ENCODE measurements around the gene MUC5AC. TPM values are rescaled to one million over a fixed set of nuclear protein-coding genes. Genes with fewer than 3 reads are reported as not detected.

The MUC5AC gene
- total and polyA plus RNA-seq, 2 experiments from 2014 or later: not detected

- DNase-seq (ENCODE audit: low read depth in 1 of 2, low spot score in 1 of 2): no peak
These were observed 36.7 kb downstream of the MUC5AC start for GRCh38 chr11:1194231-1194976.

GRCh38 chr11:1194977-1195681 is 37.4 kb downstream of the MUC5AC start:
- no peak overlapping the region for H3K27ac ChIP-seq
- no peak for DNase-seq (ENCODE audit: low read depth in 1 of 2, low spot score in 1 of 2)

More at GRCh38 chr11:1194231-1194976, 36.7 kb downstream of the MUC5AC start:
- TF ChIP-seq CTCF (IDR thresholded peaks at IDR 0.05; ENCODE audit: low read depth, low read length): no peak
- Histone ChIP-seq H3K36me3 (no peaks in the 10 kb centered on the region), H3K4me3 (no peak overlapping the region), H3K4me1 (ENCODE audit: low read depth) (no peaks in the 10 kb centered on the region), H3K27me3 (no peaks in the 10 kb centered on the region), H3K9me3 (ENCODE audit: low read depth) (no peaks in the 10 kb centered on the region), H3K27ac (no peak overlapping the region)

GRCh38 chr11:1195682-1196515 is 38.1 kb downstream of the MUC5AC start:
- Histone ChIP-seq H3K27me3 (no peaks in the 10 kb centered on the region), H3K36me3 (no peaks in the 10 kb centered on the region), H3K9me3 (ENCODE audit: low read depth) (no peaks in the 10 kb centered on the region), H3K27ac (no peak overlapping the region), H3K4me1 (ENCODE audit: low read depth) (no peaks in the 10 kb centered on the region), H3K4me3 (no peak overlapping the region)
- no peak for TF ChIP-seq CTCF (IDR thresholded peaks at IDR 0.05; ENCODE audit: low read depth, low read length)
- DNase-seq (ENCODE audit: low read depth in 1 of 2, low spot score in 1 of 2): no peak

More at GRCh38 chr11:1194977-1195681, 37.4 kb downstream of the MUC5AC start:
- Histone ChIP-seq H3K4me1 (ENCODE audit: low read depth) (no peaks in the 10 kb centered on the region), H3K4me3 (no peak overlapping the region), H3K36me3 (no peaks in the 10 kb centered on the region), H3K27me3 (no peaks in the 10 kb centered on the region), H3K9me3 (ENCODE audit: low read depth) (no peaks in the 10 kb centered on the region)
- no peak for TF ChIP-seq CTCF (IDR thresholded peaks at IDR 0.05; ENCODE audit: low read depth, low read length)

- DNase-seq (ENCODE audit: low read depth in 1 of 2, low spot score in 1 of 2): no peak
- Histone ChIP-seq H3K4me3 (no peak overlapping the region), H3K4me1 (ENCODE audit: low read depth) (no peaks in the 10 kb centered on the region), H3K27me3 (no peaks in the 10 kb centered on the region), H3K27ac (no peak overlapping the region), H3K36me3 (no peaks in the 10 kb centered on the region), H3K9me3 (ENCODE audit: low read depth) (no peaks in the 10 kb centered on the region)
- no peak for TF ChIP-seq CTCF (IDR thresholded peaks at IDR 0.05; ENCODE audit: low read depth, low read length)
These were observed 39.0 kb downstream of the MUC5AC start for GRCh38 chr11:1196516-1197391.

Data from cardiac muscle cell (in vitro differentiated cells and primary cell).